GM15510 (cell line): ENCODE results near the gene RIN3.

Experiments
- POLR2A ChIP-seq: IDR thresholded peaks from 3 replicates; pipeline ENCODE4 v1.6.1; 2011; ENCODE audit warnings: borderline replicate concordance; ENCODE audit not compliant: insufficient read length; ENCODE audit errors: extremely low read depth

RIN3 gene

DNA sequence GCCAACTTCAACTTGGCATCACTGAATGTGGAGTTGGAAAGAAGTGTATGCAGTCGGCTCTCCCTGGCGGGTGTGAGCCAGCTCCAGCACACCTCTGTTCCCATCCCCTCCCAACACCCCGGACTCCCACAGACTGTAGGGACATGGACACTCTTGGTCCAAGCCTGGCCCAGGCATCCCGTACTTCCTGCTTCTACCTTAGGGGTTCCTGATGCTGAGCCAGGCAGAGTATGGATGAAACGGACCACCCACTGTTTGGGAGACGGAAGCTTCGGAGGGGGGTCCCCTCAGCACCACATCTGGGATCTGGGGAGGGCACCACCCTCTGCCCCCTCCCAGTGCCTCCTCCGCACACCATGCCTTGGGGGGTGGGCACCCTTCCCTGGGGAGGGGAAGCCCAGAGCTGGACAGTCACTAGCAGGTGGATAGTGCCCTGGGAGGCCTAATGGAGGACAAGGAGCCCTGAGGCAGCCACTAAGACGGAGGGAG is 172.9 kb downstream of the RIN3 start:
- no peak for TF ChIP-seq POLR2A

DNA sequence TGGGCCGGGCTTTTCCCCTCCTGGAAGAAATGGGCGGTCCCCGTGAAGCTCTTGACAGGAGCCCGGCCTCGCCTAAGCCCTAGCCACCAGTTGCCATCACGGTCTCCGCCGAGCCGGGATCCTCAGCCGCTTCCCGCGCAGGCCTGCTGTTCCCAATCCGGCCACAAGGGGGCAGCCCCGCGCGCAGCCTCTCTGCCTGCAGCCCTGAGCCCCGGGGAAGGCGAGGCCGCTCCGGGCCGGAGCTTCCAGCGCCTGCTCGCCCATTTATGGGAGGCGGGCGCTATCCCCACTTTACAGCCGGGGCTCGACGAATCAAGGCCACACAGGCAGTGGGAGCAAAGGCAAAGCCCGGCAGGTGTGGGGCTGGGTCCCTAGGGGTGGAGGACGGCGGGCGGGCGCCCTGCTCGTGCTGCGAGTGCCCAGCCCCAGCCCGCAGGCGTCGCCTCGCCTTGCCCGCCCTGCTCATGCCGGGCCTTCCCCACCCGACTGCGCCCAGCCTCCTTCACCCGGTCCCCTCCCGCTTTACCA is 173.4 kb downstream of the RIN3 start:
- TF ChIP-seq POLR2A: no peak

DNA sequence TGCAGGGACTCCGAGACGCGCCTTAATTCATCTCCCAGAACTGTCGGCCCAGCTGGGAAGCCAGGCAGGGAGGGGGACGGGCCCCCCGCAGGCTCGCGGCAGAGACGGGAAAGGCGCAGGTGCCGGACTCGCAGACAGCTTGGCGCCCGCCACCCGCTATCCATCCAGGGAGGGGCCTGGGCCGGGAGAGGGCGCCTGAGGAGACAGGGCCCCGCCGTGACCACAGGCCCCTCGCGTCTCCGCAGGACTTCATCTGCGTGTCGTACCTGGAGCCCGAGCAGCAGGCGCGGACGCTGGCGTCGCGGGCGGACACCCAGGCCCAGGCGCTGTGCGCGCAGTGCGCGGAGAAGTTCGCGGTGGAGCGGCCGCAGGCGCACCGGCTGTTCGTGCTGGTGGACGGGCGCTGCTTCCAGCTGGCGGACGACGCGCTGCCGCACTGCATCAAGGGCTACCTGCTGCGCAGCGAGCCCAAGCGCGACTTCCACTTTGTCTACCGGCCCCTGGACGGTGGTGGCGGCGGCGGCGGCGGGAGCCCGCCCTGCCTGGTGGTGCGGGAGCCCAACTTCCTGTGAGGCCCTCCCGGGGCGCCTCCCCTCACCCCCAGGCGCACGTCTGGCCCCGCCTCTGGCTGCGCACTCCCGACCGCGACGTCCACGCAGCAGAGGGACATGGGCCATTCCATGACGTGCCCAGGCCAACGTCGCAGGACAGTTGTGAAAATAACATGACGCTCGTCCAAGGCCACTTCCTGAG is 174.3 kb downstream of the RIN3 start:
- TF ChIP-seq POLR2A: no peak

DNA sequence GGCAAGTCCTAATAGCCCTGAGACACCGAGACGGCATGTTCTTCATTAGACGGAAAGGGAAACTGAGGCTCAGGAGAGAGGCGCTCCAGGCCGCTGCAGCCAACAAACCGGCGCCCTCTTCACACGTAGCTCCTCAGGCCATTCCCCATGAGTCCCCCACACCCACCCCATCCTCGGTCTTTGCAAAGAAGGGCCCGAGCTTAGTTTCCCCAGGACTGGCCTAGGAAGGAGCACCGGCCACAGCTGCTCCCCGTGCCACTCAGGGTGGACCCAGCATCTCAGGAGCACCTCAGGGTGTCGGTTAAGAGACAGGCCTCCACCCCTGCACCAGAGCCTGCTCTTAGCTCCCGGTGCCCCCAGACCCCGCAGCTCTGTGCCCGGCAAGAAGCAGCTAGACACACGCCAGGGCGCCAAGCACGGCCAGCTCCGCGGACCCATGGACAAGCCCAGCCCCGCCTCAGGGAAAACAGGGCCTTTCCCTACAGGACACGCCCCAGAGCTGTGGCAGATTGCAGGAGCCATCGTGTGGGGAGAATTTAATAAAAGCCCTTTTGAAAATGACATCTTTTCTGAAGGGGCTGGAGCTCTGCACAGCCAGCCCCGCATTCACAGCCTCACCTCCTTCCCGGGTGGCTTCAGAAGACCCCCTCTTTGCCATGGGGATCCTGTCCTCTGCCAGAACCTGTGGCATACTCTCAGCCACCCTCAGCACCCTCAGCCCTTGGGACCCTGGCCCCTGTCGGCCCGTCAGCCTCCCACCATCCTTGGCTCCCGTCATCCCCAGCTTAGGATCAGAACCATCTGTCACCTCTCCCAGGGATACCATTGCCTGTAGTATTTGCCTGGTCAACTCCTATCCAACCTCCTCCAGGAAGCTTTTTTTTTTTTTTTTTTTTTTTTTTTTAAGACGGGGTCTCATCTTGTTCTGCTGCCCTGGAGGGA is 175.1 kb downstream of the RIN3 start:
- TF ChIP-seq POLR2A: no peak

DNA sequence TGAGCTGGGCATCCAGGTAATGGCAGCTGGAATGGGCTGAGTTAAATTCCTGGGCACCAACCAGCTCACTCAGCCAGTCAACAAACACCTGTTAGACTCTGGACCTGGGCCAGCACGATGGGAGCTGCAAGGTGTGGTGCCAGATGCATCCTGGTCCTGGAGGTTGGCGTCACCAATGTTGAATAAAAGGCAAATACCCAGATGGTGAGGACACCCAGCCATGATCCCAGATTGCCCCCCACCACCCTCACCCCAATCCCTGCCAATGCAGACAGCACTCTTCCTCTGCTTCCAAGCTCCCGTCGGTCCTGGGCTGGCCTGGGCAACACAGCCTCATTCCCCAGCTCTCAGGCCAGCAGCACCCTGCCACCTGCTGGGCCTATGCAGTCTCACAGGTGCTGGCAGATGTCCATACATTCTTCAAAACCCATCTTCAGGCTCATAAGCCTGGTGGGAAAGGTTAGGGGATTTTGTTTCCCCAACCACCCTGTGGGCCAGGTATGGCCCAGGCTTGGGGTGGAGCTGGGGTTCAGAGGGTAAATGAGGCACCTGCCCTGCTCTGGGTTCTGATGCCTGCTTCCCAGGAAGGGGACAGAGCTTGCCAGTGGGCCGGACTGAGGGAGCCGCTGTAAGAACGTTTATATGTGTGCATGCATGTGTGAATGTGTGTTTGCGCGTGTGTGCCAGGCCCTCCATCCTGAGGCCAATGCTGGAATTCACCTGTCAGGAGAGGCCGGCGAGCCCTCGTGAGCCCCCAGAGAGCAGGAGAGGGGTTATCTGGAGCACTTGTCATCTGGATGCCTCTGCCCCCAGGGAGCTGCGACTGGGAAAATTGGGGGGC is 176.8 kb downstream of the RIN3 start:
- TF ChIP-seq POLR2A: no peak

DNA sequence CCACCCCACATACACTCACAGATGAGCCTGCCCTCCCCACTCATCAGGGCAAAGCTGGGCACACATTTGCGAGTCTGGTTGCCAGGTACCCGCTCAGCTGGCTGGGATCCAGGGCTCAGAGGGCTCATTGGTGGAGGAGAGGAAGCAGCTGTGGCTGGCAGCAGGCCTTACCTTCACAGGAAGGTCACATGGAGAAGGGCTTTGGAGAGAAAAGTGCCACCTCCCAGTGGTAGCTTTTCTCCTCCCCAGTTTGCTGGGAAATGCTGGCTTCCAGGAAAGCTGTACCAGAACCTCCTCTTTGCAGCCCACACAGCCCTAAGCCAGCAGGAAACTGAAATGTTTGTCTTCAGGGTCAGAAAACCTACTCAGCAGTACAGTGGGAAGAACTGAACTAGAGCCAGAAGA is 179.2 kb downstream of the RIN3 start:
- TF ChIP-seq POLR2A: no peak

DNA sequence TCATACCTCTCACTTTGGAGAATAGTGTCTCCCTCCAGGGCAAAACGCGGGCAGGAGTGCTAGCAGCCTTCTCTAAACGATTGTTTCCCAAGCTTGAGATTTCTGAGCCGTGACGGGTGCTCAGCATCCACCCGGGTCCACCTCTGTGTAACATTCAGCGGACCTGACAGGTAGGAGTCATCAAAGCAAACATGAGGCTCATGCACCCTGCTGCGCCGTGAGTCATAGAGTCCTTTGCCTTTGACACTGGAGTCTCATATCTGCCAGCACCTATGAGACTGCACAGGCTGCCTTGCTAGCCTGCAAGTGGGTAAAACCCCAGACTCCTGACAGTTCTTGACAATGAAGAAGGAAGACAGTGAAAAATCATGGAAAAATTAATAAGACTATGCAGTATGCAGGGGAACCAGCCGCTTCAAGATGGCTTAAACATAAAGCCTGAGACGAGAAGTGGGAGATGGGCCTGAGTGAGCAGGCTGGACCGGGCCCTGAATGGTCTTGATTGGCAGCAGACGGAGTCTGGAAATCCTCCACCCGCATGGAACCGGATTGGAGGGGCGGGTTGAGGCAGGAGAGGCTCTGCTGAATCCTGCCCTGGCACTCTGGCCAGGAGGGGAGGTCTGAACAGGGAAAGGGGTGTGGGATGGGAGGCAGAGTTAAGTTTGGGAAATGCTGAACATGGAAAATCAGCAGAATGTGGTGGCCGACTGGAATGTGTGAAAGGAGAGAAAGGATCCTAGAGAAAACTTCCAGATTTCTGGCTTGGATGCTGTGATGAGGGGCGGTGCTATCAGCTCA is 180.6 kb downstream of the RIN3 start:
- no peak for TF ChIP-seq POLR2A

DNA sequence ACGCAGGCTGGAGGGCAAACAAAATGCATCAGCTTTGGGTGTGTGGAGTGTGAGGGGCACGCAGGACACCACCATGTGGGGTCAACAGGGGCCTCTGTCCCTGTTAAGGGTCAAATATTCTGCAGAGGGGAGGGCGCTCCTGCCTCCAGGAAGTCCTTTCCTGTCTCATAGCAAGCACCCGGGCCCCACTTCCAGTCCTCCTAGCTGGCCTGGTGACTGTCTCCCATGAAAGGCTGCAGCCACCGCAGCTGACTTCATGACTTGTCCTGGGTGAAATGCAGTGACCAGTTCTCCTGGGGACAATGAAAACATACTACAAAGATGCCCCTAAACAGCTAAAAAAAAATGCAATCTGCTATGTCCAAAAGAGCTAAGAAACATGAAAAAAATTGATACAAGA is 181.2 kb downstream of the RIN3 start:
- TF ChIP-seq POLR2A: no peak

DNA sequence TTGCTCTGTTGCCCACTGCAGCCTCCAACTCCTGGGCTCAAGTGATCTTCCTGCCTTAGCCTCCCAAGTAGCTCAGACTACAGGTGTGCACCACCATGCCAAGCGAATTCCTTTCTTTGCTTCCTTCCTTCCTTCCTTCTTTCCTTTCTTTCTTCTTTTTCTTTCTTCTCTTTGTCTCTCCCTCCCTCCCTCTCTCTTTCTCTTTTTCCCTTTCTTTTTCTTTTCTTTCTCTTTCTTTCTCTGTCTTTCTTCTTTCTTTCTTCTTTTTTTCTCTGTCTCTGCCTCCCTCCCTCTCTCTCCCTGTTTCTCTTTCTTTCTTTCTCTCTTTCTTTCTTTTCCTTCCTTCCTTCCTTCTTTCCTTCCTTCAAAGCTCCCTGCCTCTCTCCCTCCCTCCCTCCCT is 182.0 kb downstream of the RIN3 start:
- TF ChIP-seq POLR2A: no peak

DNA sequence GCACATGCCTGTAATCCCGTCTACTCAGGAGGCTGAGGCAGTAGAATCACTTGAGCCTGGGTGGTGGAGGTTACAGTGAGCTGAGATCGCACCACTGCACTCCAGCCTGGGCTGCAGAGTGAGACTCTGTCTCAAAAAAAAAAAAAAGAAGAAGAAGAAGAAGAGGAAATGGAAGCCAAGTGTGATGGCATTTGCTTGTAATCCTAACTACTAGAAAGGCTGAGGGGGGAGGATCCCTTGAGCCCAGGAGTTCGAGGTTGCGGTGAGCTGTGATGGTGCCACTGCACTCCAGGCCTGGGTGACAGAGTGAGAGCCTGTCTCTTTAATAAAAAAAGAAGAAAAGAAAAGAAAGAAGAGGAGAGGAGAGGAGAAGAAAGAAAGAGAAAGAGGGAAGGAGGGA is 182.8 kb downstream of the RIN3 start:
- TF ChIP-seq POLR2A: no peak

DNA sequence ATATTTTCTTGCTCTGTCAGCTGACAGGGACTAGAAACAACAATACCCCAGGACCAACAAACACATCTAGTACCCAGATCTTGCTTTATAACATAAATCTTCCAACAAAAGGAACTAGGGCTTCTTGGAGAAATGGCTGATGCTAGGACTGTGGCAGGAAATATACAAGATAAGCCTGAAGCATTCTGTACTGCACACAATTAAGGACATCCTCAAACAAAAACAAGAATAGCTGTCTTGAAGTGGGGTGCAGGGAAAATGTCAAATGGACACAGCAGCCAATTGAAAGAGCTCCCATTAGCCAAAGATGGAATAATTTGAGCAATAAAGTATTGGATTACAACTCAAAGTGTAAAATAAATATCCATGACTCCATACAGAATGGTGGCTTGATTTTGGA is 184.8 kb downstream of the RIN3 start:
- TF ChIP-seq POLR2A: no peak

DNA sequence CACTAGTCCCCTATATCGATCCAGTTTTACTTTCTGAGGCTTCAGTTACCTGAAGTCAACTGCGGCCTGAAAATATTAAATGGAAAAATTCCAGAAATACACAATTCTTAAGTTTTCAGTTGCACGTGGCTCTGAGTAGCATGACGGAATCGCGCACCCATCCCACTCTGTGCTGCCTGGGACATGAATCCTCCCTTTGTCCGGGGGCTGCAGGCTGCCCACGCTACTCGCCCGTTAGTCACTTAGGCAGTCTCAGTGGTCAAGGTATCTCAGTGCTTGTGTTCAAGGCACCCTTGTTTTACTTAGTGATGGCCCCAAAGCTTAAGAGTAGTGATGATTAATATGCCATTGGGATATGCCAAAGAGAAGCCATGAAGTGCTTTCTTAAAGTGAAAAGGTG is 188.2 kb downstream of the RIN3 start:
- TF ChIP-seq POLR2A: no peak

DNA sequence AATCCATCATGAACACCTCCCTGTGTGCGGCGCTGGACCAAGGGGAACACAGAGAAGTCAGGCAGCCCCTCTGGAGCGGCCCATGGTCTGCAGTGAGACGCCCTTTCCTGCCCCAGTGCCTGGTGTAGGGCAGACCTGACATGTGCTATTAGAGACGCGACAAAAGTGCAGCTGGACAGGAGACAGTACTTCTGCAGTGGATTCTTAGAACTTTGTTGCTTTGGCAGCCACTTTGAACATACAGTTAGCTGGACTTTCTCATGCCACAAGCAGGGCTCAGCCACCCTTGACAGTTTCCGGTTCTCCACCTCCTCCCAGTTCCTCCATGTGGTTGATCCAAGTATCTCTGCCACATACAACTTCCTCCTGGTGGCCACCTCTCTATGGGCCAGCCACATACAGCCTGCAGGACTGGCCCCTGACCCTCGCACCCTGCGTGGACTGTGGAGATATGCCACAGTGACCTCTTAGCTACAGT is 188.9 kb downstream of the RIN3 start:
- TF ChIP-seq POLR2A: no peak

DNA sequence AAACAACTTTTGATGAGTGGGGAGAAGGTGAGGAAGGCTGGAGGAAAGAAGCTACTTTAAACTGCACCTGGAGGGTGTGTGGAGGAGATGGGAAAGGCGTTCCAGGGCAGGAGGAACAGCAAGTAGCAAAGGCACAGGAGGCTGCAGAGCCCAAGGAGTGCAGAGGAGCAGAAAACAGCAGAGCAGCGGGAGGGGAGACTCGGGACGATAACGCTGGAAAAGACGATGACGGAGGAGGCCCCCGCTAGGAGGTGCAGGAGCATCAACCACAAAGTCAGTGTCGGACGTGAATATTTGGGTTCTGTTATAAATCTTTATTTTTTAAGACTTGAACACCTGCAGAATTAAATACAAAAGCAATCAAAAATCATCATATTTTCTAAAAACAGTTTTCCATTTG is 189.9 kb downstream of the RIN3 start:
- no peak for TF ChIP-seq POLR2A
